Ishikawa (cell line): ENCODE results near the gene MAP3K5.

Experiments
- CEBPB ChIP-seq: IDR thresholded peaks from 2 replicates; pipeline ENCODE4 v1.6.1; 2012
- CREB1 ChIP-seq: IDR thresholded peaks from 2 replicates; pipeline ENCODE4 v1.6.1; 2012; ENCODE audit warnings: low read depth
- EGR1 ChIP-seq: IDR thresholded peaks from 2 replicates; pipeline ENCODE4 v1.6.1; 2012
- EP300 ChIP-seq: IDR thresholded peaks from 2 replicates; pipeline ENCODE4 v1.6.1; 2012; ENCODE audit warnings: borderline replicate concordance
- MAX ChIP-seq: IDR thresholded peaks from 2 replicates; pipeline ENCODE4 v1.6.1; 2012
- NFIC ChIP-seq: IDR thresholded peaks from 2 replicates; pipeline ENCODE4 v1.6.1; 2012
- RAD21 ChIP-seq: IDR thresholded peaks from 2 replicates; pipeline ENCODE4 v1.6.1; 2012; ENCODE audit warnings: low read depth
- REST ChIP-seq: IDR thresholded peaks from 2 replicates; pipeline ENCODE4 v1.6.1; 2012; ENCODE audit warnings: low read depth, mild to moderate bottlenecking
- TAF1 ChIP-seq: IDR thresholded peaks from 2 replicates; pipeline ENCODE4 v1.6.1; 2012; ENCODE audit warnings: low read depth, mild to moderate bottlenecking
- TCF12 ChIP-seq: IDR thresholded peaks from 2 replicates; pipeline ENCODE4 v1.6.1; 2012; ENCODE audit warnings: low read depth
- TEAD4 ChIP-seq: IDR thresholded peaks from 2 replicates; pipeline ENCODE4 v1.6.1; 2012
- USF1 ChIP-seq: IDR thresholded peaks from 2 replicates; pipeline ENCODE4 v1.6.1; 2012
- YY1 ChIP-seq: IDR thresholded peaks from 2 replicates; pipeline ENCODE4 v1.6.1; 2012; ENCODE audit warnings: low read depth
- ZBTB7A ChIP-seq: IDR thresholded peaks from 2 replicates; pipeline ENCODE4 v1.6.1; 2012; ENCODE audit warnings: low read depth

GRCh38 chr6:136521911-136522310 lies 270.4 kb downstream of the MAP3K5 start:
- TF ChIP-seq USF1 (no peak), MAX (no peak), REST (no peak), YY1 (no peak), CEBPB (no peak), RAD21 (no peak), TEAD4 (no peak), TAF1 (no peak), EP300 (no peak), TCF12 (no peak), CREB1 (no peak), NFIC (no peak), ZBTB7A (no peak), EGR1 (no peak)
